Measurements from ENCODE around the gene GADD45G.

The GADD45G gene

DNA sequence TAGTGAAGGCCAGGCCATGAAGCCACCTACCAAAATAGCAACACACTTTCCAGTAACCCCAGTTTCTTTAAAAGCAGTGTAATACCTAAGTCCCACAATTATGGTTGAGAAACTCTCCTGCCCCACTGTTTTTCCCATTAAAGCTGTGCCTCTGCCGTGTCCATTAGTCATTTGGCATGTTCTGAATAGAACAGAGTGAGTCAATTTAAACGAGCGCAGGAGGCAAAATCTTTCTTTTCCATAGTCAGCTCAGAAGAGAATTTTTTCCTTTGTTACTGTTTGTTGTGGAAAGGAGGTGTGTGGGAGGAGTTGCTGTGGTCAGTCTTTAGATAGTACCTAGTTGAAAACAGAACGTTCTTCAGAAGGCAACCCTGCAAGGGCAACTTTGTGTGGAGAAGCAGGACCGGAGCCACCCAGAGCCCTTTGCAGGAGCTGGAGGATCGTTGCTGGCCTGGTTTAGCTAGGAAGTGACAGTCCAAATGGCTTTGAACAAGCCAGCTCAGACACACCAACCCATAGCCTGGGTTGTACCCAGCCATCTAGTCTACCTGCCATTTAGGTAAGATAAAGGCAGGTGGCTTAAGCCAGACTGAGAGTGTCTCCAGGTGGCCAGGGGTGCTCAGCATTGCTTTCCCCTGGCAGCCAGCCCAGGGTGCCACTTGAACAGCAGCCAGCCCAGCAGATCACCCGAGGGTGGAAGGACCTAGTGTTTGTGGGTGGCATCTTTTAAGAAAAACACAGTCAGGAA, 30.4 kb downstream of the GADD45G start:
- TF ChIP-seq, protein P1, sequence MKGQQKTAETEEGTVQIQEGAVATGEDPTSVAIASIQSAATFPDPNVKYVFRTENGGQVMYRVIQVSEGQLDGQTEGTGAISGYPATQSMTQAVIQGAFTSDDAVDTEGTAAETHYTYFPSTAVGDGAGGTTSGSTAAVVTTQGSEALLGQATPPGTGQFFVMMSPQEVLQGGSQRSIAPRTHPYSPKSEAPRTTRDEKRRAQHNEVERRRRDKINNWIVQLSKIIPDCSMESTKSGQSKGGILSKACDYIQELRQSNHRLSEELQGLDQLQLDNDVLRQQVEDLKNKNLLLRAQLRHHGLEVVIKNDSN (IDR thresholded peaks at IDR 0.05) = no peak
- TF ChIP-seq TEAD4 (IDR thresholded peaks at IDR 0.05) = no peak
- no peak for TF ChIP-seq TAF1 (IDR thresholded peaks at IDR 0.05; ENCODE audit: low read depth)
- no peak; the same call in 1 of the 2 replicates for TF ChIP-seq RAD21 (IDR thresholded peaks at IDR 0.05; ENCODE audit: low read depth)
- TF ChIP-seq NFIC (IDR thresholded peaks at IDR 0.05) = peak; percentile 76
- no peak for TF ChIP-seq CREB1 (IDR thresholded peaks at IDR 0.05; ENCODE audit: low read depth)
- TF ChIP-seq EGR1 (IDR thresholded peaks at IDR 0.05) = no peak
- peak; percentile 47; the same call in 1 of the 2 replicates for TF ChIP-seq TCF12 (IDR thresholded peaks at IDR 0.05; ENCODE audit: low read depth)
- TF ChIP-seq ZBTB7A (IDR thresholded peaks at IDR 0.05; ENCODE audit: low read depth) = no peak
- TF ChIP-seq EP300 (IDR thresholded peaks at IDR 0.05; ENCODE audit: borderline replicate concordance) = 0 out of 2 replicates have a peak, but pooled peaks have one; percentile 21
- no peak for TF ChIP-seq REST (IDR thresholded peaks at IDR 0.05; ENCODE audit: low read depth)
- no peak for TF ChIP-seq YY1 (IDR thresholded peaks at IDR 0.05; ENCODE audit: low read depth)

DNA sequence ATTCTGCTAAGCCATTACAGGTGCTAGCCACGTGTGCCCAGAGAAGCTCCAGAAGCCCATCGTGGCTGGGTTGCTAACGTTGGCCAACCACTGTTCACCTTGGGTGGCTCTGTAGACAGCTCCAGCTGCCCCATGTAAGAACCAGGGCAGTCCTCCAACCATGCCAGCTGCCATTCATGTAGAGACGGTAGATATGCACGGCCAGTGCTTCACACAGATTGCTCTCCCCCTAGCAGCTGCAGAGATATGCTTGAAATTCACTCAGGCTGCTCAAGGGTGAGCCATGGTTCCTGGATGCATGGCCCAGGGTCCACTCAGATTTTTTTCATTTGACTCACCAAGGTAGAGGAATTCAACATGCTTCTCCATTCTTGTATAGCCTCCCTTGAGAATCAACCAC, 31.0 kb downstream of the GADD45G start:
- TF ChIP-seq TAF1 (IDR thresholded peaks at IDR 0.05; ENCODE audit: low read depth) = no peak
- TF ChIP-seq RAD21 (IDR thresholded peaks at IDR 0.05; ENCODE audit: low read depth) = no peak

DNA sequence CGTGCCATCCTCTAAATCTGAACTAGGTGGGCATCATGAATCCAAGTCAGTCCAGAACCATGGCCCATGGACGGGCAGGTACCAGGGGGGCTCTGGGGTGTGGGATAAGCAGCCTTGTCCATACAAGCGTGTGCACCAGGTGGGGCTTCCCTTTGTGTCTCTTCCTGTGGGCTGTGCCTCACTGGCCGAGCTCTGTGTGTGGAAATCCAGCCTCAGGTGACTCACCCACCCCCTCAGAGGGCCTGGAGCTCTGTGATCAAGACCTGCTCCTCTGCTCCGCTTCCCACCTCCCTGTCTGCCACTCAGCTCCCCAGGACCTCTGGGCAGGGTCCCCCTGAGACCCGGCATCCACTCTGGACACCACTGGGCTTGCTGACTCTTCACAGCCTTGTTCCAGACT, 33.0 kb downstream of the GADD45G start:
- TF ChIP-seq MAX (IDR thresholded peaks at IDR 0.05) (no peak), EP300 (IDR thresholded peaks at IDR 0.05; ENCODE audit: borderline replicate concordance) (no peak), EGR1 (IDR thresholded peaks at IDR 0.05) (no peak), ZBTB7A (IDR thresholded peaks at IDR 0.05; ENCODE audit: low read depth) (no peak), RAD21 (IDR thresholded peaks at IDR 0.05; ENCODE audit: low read depth) (no peak), YY1 (IDR thresholded peaks at IDR 0.05; ENCODE audit: low read depth) (no peak), CEBPB (IDR thresholded peaks at IDR 0.05) (no peak), CREB1 (IDR thresholded peaks at IDR 0.05; ENCODE audit: low read depth) (no peak), REST (IDR thresholded peaks at IDR 0.05; ENCODE audit: low read depth) (no peak), FOXM1 (IDR thresholded peaks at IDR 0.05; ENCODE audit: borderline replicate concordance, low read depth) (no peak), TCF12 (IDR thresholded peaks at IDR 0.05; ENCODE audit: low read depth) (no peak), TEAD4 (IDR thresholded peaks at IDR 0.05) (no peak), TAF1 (IDR thresholded peaks at IDR 0.05; ENCODE audit: low read depth) (no peak)
- TF ChIP-seq, protein P1 (IDR thresholded peaks at IDR 0.05) = no peak

GRCh38 chr9:89638359-89638758, 33.5 kb downstream of the GADD45G start:
- TF ChIP-seq TAF1 (IDR thresholded peaks at IDR 0.05; ENCODE audit: low read depth) (no peak), TCF12 (IDR thresholded peaks at IDR 0.05; ENCODE audit: low read depth) (no peak), CREB1 (IDR thresholded peaks at IDR 0.05; ENCODE audit: low read depth) (no peak), ZBTB7A (IDR thresholded peaks at IDR 0.05; ENCODE audit: low read depth) (no peak), CEBPB (IDR thresholded peaks at IDR 0.05) (no peak), RAD21 (IDR thresholded peaks at IDR 0.05; ENCODE audit: low read depth) (no peak), TEAD4 (IDR thresholded peaks at IDR 0.05) (no peak), FOXM1 (IDR thresholded peaks at IDR 0.05; ENCODE audit: borderline replicate concordance, low read depth) (no peak), YY1 (IDR thresholded peaks at IDR 0.05; ENCODE audit: low read depth) (no peak)

DNA sequence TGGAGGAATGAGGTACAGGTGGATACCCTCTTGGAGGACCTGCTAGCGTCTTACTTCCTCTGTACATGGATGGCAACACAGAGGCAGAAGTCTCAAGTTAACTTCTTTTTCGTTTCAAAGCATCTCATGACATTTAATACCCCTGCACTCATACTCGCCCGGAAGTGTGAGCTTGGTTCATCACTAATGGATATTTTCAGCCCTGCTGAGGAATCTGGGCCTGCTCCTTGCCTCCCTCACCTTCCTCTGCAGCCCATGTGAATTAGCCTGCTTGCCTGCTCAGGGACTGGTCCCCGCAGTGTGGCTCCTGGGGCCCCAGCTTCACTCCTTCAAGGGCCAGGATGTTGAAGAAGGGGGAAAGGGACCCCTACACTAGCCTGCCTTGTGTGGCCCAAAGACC, 34.1 kb downstream of the GADD45G start:
- TF ChIP-seq EGR1 (IDR thresholded peaks at IDR 0.05) = no peak
- no peak for TF ChIP-seq ZBTB7A (IDR thresholded peaks at IDR 0.05; ENCODE audit: low read depth)
- no peak for TF ChIP-seq FOXM1 (IDR thresholded peaks at IDR 0.05; ENCODE audit: borderline replicate concordance, low read depth)
- no peak for TF ChIP-seq TCF12 (IDR thresholded peaks at IDR 0.05; ENCODE audit: low read depth)
- TF ChIP-seq REST (IDR thresholded peaks at IDR 0.05; ENCODE audit: low read depth) = no peak
- TF ChIP-seq RAD21 (IDR thresholded peaks at IDR 0.05; ENCODE audit: low read depth) = no peak
- no peak for TF ChIP-seq TAF1 (IDR thresholded peaks at IDR 0.05; ENCODE audit: low read depth)
- no peak for TF ChIP-seq CEBPB (IDR thresholded peaks at IDR 0.05)
- TF ChIP-seq MAX (IDR thresholded peaks at IDR 0.05) = no peak
- TF ChIP-seq YY1 (IDR thresholded peaks at IDR 0.05; ENCODE audit: low read depth) = no peak
- TF ChIP-seq, protein P1 (IDR thresholded peaks at IDR 0.05) = no peak
- no peak for TF ChIP-seq CREB1 (IDR thresholded peaks at IDR 0.05; ENCODE audit: low read depth)

All from Ishikawa (cell line).